Spleen (tissue), 7 donors: ENCODE results near the gene ACOXL.

Experiments
- CTCF ChIP-seq, 11 experiments: fragments of 200-600 bp in 7 of 11; fragments of 450-650 bp in 4 of 11; sonication (generic) in 4 of 11; IDR thresholded peaks in 8 of 11; conservative IDR thresholded peaks in 3 of 11; 1 replicate in 7 of 11; 2 replicates in 4 of 11; pipeline versions ENCODE4 v1.4.0 to v1.8.0; 2016 to 2021; ENCODE audit warnings: antibody characterized with exemption in 11 of 11, inconsistent platforms in 4 of 11, mild to moderate bottlenecking in 1 of 11
- POLR2A ChIP-seq, 3 donors: fragments of 450-650 bp; IDR thresholded peaks; one replicate each; pipeline ENCODE4 v1.5.1; 2017; ENCODE audit warnings: antibody characterized with exemption in 3 of 3, mild to moderate bottlenecking in 1 of 3
- donor health status: DM: no; HTN: no; CAD: no; lungs with moderate emphysema.
- donor health status: DM: no; HTN: no; CAD: no.
- donor health status: DM: no; HTN: no; CAD: no.

- no peak for TF ChIP-seq CTCF (IDR thresholded peaks at IDR 0.05 in 8 of 11, conservative IDR thresholded peaks at IDR 0.05 in 3 of 11)
- no peak for TF ChIP-seq POLR2A (IDR thresholded peaks at IDR 0.05)
These were observed 292.1 kb downstream of the ACOXL start for GRCh38 chr2:111024496-111024895.
